ENCODE measurements around the gene METTL16. TPM values are rescaled to one million over a fixed set of nuclear protein-coding genes. Genes with fewer than 3 reads are reported as not detected.

Gene METTL16
- total RNA-seq, 1 donor from 2014 or later: 25.3 TPM

GRCh38 chr17:2368359-2368758 is 143.3 kb downstream of the METTL16 start:
- no peak for DNase-seq (ENCODE audit: low spot score)

- no peak for DNase-seq (ENCODE audit: low spot score)
These were observed 144.8 kb downstream of the METTL16 start for GRCh38 chr17:2366747-2367494.

Other genes starting within 250 kb of the METTL16 start
- 31.9 TPM for gene SMG6, start 208.1 kb downstream of the METTL16 start, total RNA-seq
- gene SRR, start 207.9 kb downstream of the METTL16 start, total RNA-seq: 10.0 TPM
- gene TSR1, start 175.4 kb downstream of the METTL16 start, total RNA-seq: 34.5 TPM
- 35.6 TPM for gene SGSM2, start 174.4 kb downstream of the METTL16 start, total RNA-seq
- 34.9 TPM for gene MNT, start 110.8 kb downstream of the METTL16 start, total RNA-seq
- gene PAFAH1B1, start 81.8 kb upstream of the METTL16 start, total RNA-seq: 140 TPM
- 149 TPM for gene CLUH, start 199.9 kb upstream of the METTL16 start, total RNA-seq
- 0.16 TPM for gene CCDC92B, start 237.8 kb upstream of the METTL16 start, total RNA-seq